ENCODE data around the gene NDUFV1.
A peak's percentile ranks its signal among the peaks of the same experiment; 100 is the strongest.

NDUFV1 gene

GRCh38 chr11:67640758-67641337 lies 34.1 kb downstream of the NDUFV1 start:
- no peak for DNase-seq

- no peak for DNase-seq
These were observed 34.8 kb downstream of the NDUFV1 start for GRCh38 chr11:67641338-67642172.

- DNase-seq: no peak
These were observed 35.7 kb downstream of the NDUFV1 start for GRCh38 chr11:67642173-67643120.

- peak; percentile 37 for DNase-seq
These were observed 37.3 kb downstream of the NDUFV1 start for GRCh38 chr11:67644042-67644441.

GRCh38 chr11:67644472-67645418 lies 38.0 kb downstream of the NDUFV1 start:
- DNase-seq: no peak

- DNase-seq: no peak
These were observed 39.1 kb downstream of the NDUFV1 start for GRCh38 chr11:67645521-67646461.

- no peak for DNase-seq
These were observed 40.0 kb downstream of the NDUFV1 start for GRCh38 chr11:67646535-67647336.

GRCh38 chr11:67647471-67647870 lies 40.7 kb downstream of the NDUFV1 start:
- no peak for DNase-seq

GRCh38 chr11:67648140-67648795 lies 41.5 kb downstream of the NDUFV1 start:
- DNase-seq: peak; percentile 64

- no peak for DNase-seq
These were observed 42.3 kb downstream of the NDUFV1 start for GRCh38 chr11:67648796-67649613.

GRCh38 chr11:67649634-67650510 lies 43.1 kb downstream of the NDUFV1 start:
- no peak for DNase-seq

GRCh38 chr11:67651976-67652781 lies 45.4 kb downstream of the NDUFV1 start:
- DNase-seq: no peak

- no peak for DNase-seq
These were observed 46.5 kb downstream of the NDUFV1 start for GRCh38 chr11:67652965-67653845.

- no peak for DNase-seq
These were observed 47.5 kb downstream of the NDUFV1 start for GRCh38 chr11:67654225-67654624.

- DNase-seq: no peak
These were observed 49.7 kb downstream of the NDUFV1 start for GRCh38 chr11:67656278-67656922.
